HG03066 (cell line): ENCODE data around the gene CENATAC.
"Not testable (repeated sequence)": the region's sequence is repeated elsewhere in the genome, so short reads cannot be mapped to it uniquely, and the experiment has no call there.

Experiments used
- ATAC-seq: cut with Tn5 transposase; IDR thresholded peaks from one replicate; pipeline ENCODE4 v1.9.1; 2021; ENCODE audit warnings: low read depth; ENCODE audit not compliant: unreplicated experiment

Gene CENATAC

DNA sequence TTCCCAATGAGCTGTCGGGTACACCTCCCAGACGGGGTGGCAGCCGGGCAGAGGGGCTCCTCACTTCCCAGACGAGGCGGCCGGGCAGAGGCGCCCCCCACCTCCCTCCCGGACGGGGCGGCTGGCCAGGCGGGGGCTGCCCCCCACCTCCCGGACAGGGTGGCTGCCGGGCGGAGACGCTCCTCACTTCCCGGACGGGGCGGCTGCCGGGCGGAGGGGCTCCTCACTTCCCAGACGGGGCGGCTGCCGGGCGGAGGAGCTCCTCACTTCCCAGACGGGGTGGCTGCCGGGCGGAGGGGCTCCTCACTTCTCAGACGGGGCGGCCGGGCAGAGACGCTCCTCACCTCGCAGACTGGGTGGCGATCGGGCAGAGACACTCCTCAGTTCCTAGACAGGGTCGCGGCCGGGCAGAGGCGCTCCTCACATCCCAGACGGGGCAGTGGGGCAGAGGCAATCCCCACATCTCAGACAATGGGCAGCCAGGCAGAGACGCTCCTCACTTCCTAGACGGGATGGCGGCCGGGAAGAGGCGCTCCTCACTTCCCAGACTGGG is 6.4 kb upstream of the CENATAC start:
- not testable (repeated sequence) for ATAC-seq

- peak; percentile 14 for ATAC-seq
These were observed 862 bp upstream of the CENATAC start for GRCh38 chr11:118996926-118997626.

- peak; percentile 21 for ATAC-seq
These were observed 415 bp downstream of the CENATAC start for GRCh38 chr11:118998388-118998717.

GRCh38 chr11:118998822-118999221 is 884 bp downstream of the CENATAC start:
- no peak for ATAC-seq

GRCh38 chr11:119000906-119001305 is 3.0 kb downstream of the CENATAC start:
- no peak for ATAC-seq

GRCh38 chr11:119006656-119007055 is 8.7 kb downstream of the CENATAC start:
- ATAC-seq, result no peak

GRCh38 chr11:119011476-119012053 is 13.6 kb downstream of the CENATAC start:
- ATAC-seq, result no peak

GRCh38 chr11:119012629-119013170 is 14.8 kb downstream of the CENATAC start:
- ATAC-seq, result no peak

GRCh38 chr11:119014209-119014924 is 16.4 kb downstream of the CENATAC start:
- no peak for ATAC-seq

- ATAC-seq, result no peak
These were observed 17.2 kb downstream of the CENATAC start for GRCh38 chr11:119015054-119015611.

GRCh38 chr11:119016216-119017009 is 18.5 kb downstream of the CENATAC start:
- no peak for ATAC-seq

GRCh38 chr11:119017377-119017776 is 19.4 kb downstream of the CENATAC start:
- not testable (repeated sequence) for ATAC-seq

DNA sequence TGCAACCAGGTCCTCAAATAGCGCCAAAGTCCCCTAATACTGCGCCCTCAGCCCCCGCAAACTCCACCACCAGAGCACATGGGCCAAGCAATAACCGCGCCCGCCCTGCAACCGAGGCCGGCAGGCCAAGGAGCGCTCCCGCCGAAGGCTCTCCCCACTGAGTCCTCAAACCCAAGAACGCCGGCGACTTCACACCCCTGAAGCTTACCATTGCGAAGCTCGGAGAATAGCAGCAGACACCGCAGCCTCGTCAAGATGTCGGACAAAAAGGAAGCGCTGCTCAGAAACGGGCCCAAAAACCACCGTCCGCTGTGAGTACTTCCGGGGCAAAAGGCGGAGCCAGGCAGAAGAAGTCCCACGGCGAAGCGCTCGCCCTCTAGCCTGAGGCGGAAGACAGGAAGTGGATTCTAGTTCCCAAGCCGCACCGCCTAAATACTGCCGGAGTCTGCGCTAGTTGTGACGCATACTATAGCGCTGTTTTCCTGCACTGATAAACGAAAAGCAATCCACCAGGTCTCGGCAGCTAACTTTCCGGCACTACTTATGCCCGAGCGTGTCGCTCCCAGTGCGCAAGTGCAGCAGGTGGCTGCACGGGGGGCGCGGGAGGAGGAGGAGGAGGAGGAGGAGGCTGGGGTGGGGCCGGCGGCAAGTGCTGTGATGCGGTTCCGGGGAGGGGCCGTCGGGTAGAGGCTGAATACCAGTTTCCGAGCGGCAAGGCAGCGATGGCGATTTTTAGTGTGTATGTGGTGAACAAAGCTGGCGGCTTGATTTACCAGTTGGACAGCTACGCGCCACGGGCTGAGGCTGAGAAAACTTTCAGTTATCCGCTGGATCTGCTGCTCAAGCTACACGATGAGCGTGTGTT is 20.4 kb downstream of the CENATAC start, which contains the start of the genes RPS25 and TRAPPC4:
Gene RPS25, minus strand, starts transcription at position 270 of the 865 bp plus-strand sequence. Its CDS starts 59 bp downstream, at position 211.
Gene TRAPPC4, plus strand, starts transcription at position 693 of the 865 bp plus-strand sequence. Its CDS starts 30 bp downstream, at position 723.
- peak; percentile 85 for ATAC-seq

GRCh38 chr11:119019996-119020395 is 22.1 kb downstream of the CENATAC start:
- no peak for ATAC-seq

GRCh38 chr11:119021631-119022030 is 23.7 kb downstream of the CENATAC start:
- no peak for ATAC-seq

- ATAC-seq, result no peak
These were observed 25.8 kb downstream of the CENATAC start for GRCh38 chr11:119023741-119024140.

DNA sequence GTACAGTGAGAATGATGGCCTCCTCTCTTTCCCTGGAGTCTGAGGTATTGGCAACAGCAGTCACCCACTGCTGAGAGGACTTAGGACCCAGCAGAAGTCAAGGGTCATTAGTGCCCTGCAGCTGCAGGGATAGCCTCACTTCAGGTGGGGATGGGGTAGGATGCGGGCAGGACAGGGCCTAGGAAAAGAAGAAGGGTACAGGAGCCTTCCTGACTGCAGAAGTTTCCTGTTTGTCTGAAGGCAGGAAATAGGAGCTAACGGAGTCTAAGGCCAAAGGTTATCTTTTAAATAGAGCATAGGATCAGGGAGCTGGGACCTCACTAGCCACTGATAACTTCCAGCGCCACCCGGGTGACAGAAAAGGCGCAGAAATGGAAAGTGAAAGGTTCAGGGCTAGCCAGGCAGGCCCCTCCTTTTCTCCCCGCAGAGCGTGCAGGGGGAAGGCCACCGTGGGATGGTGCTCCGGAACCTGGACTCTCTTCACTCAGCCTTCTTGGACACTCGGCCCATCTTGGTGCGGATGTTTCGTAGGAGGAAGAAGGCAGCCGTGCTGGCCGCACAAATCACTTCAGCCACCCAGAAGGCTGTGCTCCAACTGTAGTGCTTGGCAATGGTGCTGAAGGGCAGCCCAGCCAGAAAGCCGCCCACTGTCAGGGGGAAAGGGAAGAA is 26.6 kb downstream of the CENATAC start:
- ATAC-seq, result no peak

DNA sequence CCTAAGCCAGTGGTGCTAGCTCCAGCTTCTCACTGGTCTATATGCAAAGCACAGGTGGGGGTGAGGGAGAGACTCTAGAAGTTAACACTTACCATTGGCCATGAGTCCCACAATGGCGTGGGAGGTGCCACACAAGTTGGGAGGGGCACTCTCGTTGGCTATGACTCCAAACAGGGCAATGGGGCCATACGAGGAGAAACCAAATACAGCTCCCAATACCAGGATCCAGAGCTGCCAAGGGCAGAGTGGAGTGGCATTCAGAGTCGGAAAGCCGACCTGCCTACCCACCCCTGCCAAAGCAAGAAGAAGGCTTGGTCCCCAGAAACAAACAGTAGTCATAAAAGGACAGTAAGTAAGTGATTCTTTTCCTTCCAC is 27.1 kb downstream of the CENATAC start:
- no peak for ATAC-seq
